OCI-LY1 (cell line): ENCODE measurements around the gene RAB38.

ENCODE experiments used
- H2AFZ ChIP-seq: fragments of 200-600 bp; sonication (generic), shearing (Covaris generic); 2 replicates; pipeline ENCODE4 v1.6.0; 2014; ENCODE audit warnings: antibody characterized with exemption, mild to moderate bottlenecking, low read length
- H3F3A ChIP-seq: fragments of 200-600 bp; sonication (generic), shearing (Covaris generic); 2 replicates; pipeline ENCODE4 v1.6.0; 2014; ENCODE audit warnings: mild to moderate bottlenecking, antibody characterized with exemption, low read length, moderate library complexity; ENCODE audit not compliant: insufficient read depth
- H3K27ac ChIP-seq: fragments of 200-600 bp; sonication (generic); 2 replicates; pipeline ENCODE4 v1.5.1; 2014; ENCODE audit warnings: low read length, mixed run types, mild to moderate bottlenecking, low read depth; ENCODE audit not compliant: poor library complexity, severe bottlenecking
- H3K27me3 ChIP-seq: fragments of 200-600 bp; sonication (generic); 2 replicates; pipeline ENCODE4 v1.6.0; 2014; ENCODE audit warnings: antibody characterized with exemption, mild to moderate bottlenecking, low read length, moderate library complexity; ENCODE audit not compliant: insufficient read depth
- H3K36me3 ChIP-seq: fragments of 200-600 bp; sonication (generic); 2 replicates; pipeline ENCODE4 v1.6.1; 2014; ENCODE audit warnings: mild to moderate bottlenecking, antibody characterized with exemption, low read length, moderate library complexity, mixed read lengths; ENCODE audit not compliant: insufficient read depth
- H3K4me1 ChIP-seq: fragments of 200-600 bp; sonication (generic); 2 replicates; pipeline ENCODE4 v1.5.1; 2014; ENCODE audit warnings: mild to moderate bottlenecking, low read length, moderate library complexity; ENCODE audit not compliant: insufficient read depth, severe bottlenecking
- H3K4me2 ChIP-seq: fragments of 200-600 bp; sonication (generic), shearing (Covaris generic); 2 replicates; pipeline ENCODE4 v1.6.1; 2014; ENCODE audit warnings: low read length
- H3K4me3 ChIP-seq: fragments of 200-600 bp; sonication (generic); 2 replicates; pipeline ENCODE4 v1.5.1; 2014; ENCODE audit warnings: low read length, low read depth, mild to moderate bottlenecking, mixed read lengths; ENCODE audit not compliant: poor library complexity, severe bottlenecking
- H3K79me2 ChIP-seq: fragments of 200-600 bp; shearing (Covaris generic); 2 replicates; pipeline ENCODE4 v1.6.1; 2016; ENCODE audit warnings: mixed run types, low read length, mixed read lengths; ENCODE audit not compliant: insufficient read depth
- H3K9ac ChIP-seq: fragments of 200-600 bp; sonication (generic), shearing (Covaris generic); 2 replicates; pipeline ENCODE4 v1.6.1; 2014; ENCODE audit warnings: mild to moderate bottlenecking, low read length, mixed read lengths
- H3K9me2 ChIP-seq: fragments of 200-600 bp; sonication (generic), shearing (Covaris generic); 2 replicates; pipeline ENCODE4 v1.6.1; 2014; ENCODE audit warnings: low read depth, mild to moderate bottlenecking, low read length, mixed read lengths
- H3K9me3 ChIP-seq: fragments of 200-600 bp; shearing (Covaris generic); 2 replicates; pipeline ENCODE4 v1.6.1; 2014; ENCODE audit warnings: low read length, mixed read lengths
- H4K20me1 ChIP-seq: fragments of 200-600 bp; sonication (generic), shearing (Covaris generic); 2 replicates; pipeline ENCODE4 v1.6.0; 2016; ENCODE audit warnings: mild to moderate bottlenecking, low read length; ENCODE audit not compliant: insufficient read depth
- CTCF ChIP-seq: fragments of 200-600 bp; sonication (generic), shearing (Covaris generic); IDR thresholded peaks from 2 replicates; pipeline ENCODE4 v1.5.1; 2017; ENCODE audit warnings: mild to moderate bottlenecking, antibody characterized with exemption, low read length, moderate library complexity, mixed read lengths
- EZH2 ChIP-seq: fragments of 200-600 bp; sonication (generic), shearing (Covaris generic); IDR thresholded peaks from 2 replicates; pipeline ENCODE4 v1.8.0; 2017; ENCODE audit warnings: borderline replicate concordance, mixed run types, mild to moderate bottlenecking, antibody characterized with exemption, low read length, moderate library complexity, mixed read lengths

The RAB38 gene

GRCh38 chr11:88181776-88182175 lies 6.5 kb upstream of the RAB38 start:
- no peaks in the 10 kb centered on the region for H3K27me3 ChIP-seq
- no peaks in the 10 kb centered on the region for H3F3A ChIP-seq
- no peak overlapping the region for H3K9ac ChIP-seq
- no peaks in the 10 kb centered on the region for H4K20me1 ChIP-seq
- TF ChIP-seq EZH2 (no peak), CTCF (no peak)
- no peak overlapping the region for H2AFZ ChIP-seq
- no peaks in the 10 kb centered on the region for H3K36me3 ChIP-seq
- H3K79me2 ChIP-seq, result no peaks in the 10 kb centered on the region
- H3K9me3 ChIP-seq, result no peaks in the 10 kb centered on the region
- no peaks in the 10 kb centered on the region for H3K9me2 ChIP-seq
- no peak overlapping the region for H3K4me2 ChIP-seq
- no peaks in the 10 kb centered on the region for H3K4me1 ChIP-seq
- H3K4me3 ChIP-seq, result no peak overlapping the region
- H3K27ac ChIP-seq, result no peak overlapping the region

GRCh38 chr11:88179971-88180629 lies 4.9 kb upstream of the RAB38 start:
- Histone ChIP-seq H4K20me1 (no peaks in the 10 kb centered on the region), H3K4me2 (no peak overlapping the region), H2AFZ (no peak overlapping the region), H3F3A (no peaks in the 10 kb centered on the region), H3K27me3 (no peaks in the 10 kb centered on the region), H3K4me3 (no peak overlapping the region), H3K79me2 (no peaks in the 10 kb centered on the region), H3K9me2 (no peaks in the 10 kb centered on the region), H3K27ac (no peak overlapping the region), H3K9ac (no peak overlapping the region), H3K36me3 (no peaks in the 10 kb centered on the region), H3K9me3 (no peaks in the 10 kb centered on the region), H3K4me1 (no peaks in the 10 kb centered on the region)
- TF ChIP-seq EZH2, result no peak
- TF ChIP-seq CTCF, result no peak

- Histone ChIP-seq H3K27ac (no peak overlapping the region), H3K4me3 (no peak overlapping the region), H3K4me2 (no peak overlapping the region)
These were observed 3.9 kb upstream of the RAB38 start for GRCh38 chr11:88179141-88179540.

More at GRCh38 chr11:88179141-88179540, 3.9 kb upstream of the RAB38 start:
- no peaks in the 10 kb centered on the region for H3K9me2 ChIP-seq
- no peaks in the 10 kb centered on the region for H3K9me3 ChIP-seq
- no peaks in the 10 kb centered on the region for H3K4me1 ChIP-seq
- H3F3A ChIP-seq, result no peaks in the 10 kb centered on the region
- H2AFZ ChIP-seq, result no peak overlapping the region
- no peaks in the 10 kb centered on the region for H3K79me2 ChIP-seq
- no peak overlapping the region for H3K9ac ChIP-seq
- H3K27me3 ChIP-seq, result no peaks in the 10 kb centered on the region
- H3K36me3 ChIP-seq, result no peaks in the 10 kb centered on the region
- TF ChIP-seq CTCF, result no peak
- no peak for TF ChIP-seq EZH2
- no peaks in the 10 kb centered on the region for H4K20me1 ChIP-seq
